ENCODE measurements around the gene SDCCAG8.

DNA sequence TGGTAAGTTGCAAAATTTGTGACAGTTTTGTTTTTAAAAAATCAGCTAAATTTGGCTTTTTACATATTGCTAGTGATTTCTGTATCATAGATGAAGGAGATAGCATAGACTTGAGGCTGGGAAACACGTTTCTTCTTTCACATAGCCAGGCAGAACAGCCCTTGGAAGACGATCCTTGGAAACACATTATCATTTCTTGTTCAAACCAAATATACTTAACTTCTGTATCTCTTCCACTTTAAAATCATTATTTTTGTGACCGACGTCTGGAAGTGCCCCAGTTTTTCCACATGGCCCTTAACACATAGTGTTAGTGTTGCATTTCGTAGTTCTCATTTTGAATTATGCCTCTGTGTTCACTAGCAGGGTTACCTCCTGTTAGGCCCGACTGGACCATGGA, 193.5 kb downstream of the SDCCAG8 start:
- no peak for TF ChIP-seq POLR2A (IDR thresholded peaks at IDR 0.05)
- no peak for TF ChIP-seq CTCF (IDR thresholded peaks at IDR 0.05 in 8 of 11, conservative IDR thresholded peaks at IDR 0.05 in 3 of 11)
- no peak for TF ChIP-seq POLR2AphosphoS5 (IDR thresholded peaks at IDR 0.05)

Data from spleen (tissue), 7 donors.